ENCODE results near the gene LSP1. TPM values are rescaled to one million over a fixed set of nuclear protein-coding genes. Genes with fewer than 3 reads are reported as not detected.

Gene LSP1
- total RNA-seq, 1 donor from 2014 or later, result 29.5 TPM

- peaks cover 15% of the 10 kb centered on the region for H3K9me3 Mint-ChIP-seq (ENCODE audit: unreplicated experiment)
- DNase-seq (ENCODE audit: extremely low spot score, unreplicated experiment), result no peak
- peaks cover 3% of the 10 kb centered on the region for H3K27me3 Mint-ChIP-seq (ENCODE audit: unreplicated experiment)
- H3K36me3 Mint-ChIP-seq (ENCODE audit: unreplicated experiment), result peaks cover 7% of the 10 kb centered on the region
- TF ChIP-seq CTCF (IDR thresholded peaks at IDR 0.05), result no peak
- no peak overlapping the region for H3K4me3 Mint-ChIP-seq (ENCODE audit: unreplicated experiment)
- H3K4me1 Mint-ChIP-seq (ENCODE audit: unreplicated experiment), result peaks cover 29% of the 10 kb centered on the region
- H3K27ac Mint-ChIP-seq (ENCODE audit: unreplicated experiment), result no peak overlapping the region
These were observed 37.1 kb upstream of the LSP1 start for GRCh38 chr11:1815751-1816150.

GRCh38 chr11:1817000-1817399 is 35.9 kb upstream of the LSP1 start:
- Mint-ChIP-seq H3K4me3 (ENCODE audit: unreplicated experiment) (no peak overlapping the region), H3K27ac (ENCODE audit: unreplicated experiment) (no peak overlapping the region), H3K9me3 (ENCODE audit: unreplicated experiment) (peaks cover 15% of the 10 kb centered on the region), H3K27me3 (ENCODE audit: unreplicated experiment) (peaks cover 3% of the 10 kb centered on the region), H3K36me3 (ENCODE audit: unreplicated experiment) (peaks cover 7% of the 10 kb centered on the region), H3K4me1 (ENCODE audit: unreplicated experiment) (peaks cover 40% of the 10 kb centered on the region)
- TF ChIP-seq CTCF (IDR thresholded peaks at IDR 0.05), result no peak
- no peak for DNase-seq (ENCODE audit: extremely low spot score, unreplicated experiment)

GRCh38 chr11:1817511-1817910 is 35.4 kb upstream of the LSP1 start:
- Mint-ChIP-seq H3K4me3 (ENCODE audit: unreplicated experiment) (no peak overlapping the region), H3K4me1 (ENCODE audit: unreplicated experiment) (peaks cover 40% of the 10 kb centered on the region), H3K36me3 (ENCODE audit: unreplicated experiment) (peaks cover 4% of the 10 kb centered on the region), H3K9me3 (ENCODE audit: unreplicated experiment) (peaks cover 10% of the 10 kb centered on the region), H3K27me3 (ENCODE audit: unreplicated experiment) (no peaks in the 10 kb centered on the region), H3K27ac (ENCODE audit: unreplicated experiment) (no peak overlapping the region)
- DNase-seq (ENCODE audit: extremely low spot score, unreplicated experiment), result no peak
- TF ChIP-seq CTCF (IDR thresholded peaks at IDR 0.05), result no peak

GRCh38 chr11:1819074-1819473 is 33.8 kb upstream of the LSP1 start:
- Mint-ChIP-seq H3K27ac (ENCODE audit: unreplicated experiment) (no peak overlapping the region), H3K4me1 (ENCODE audit: unreplicated experiment) (peaks cover 46% of the 10 kb centered on the region), H3K4me3 (ENCODE audit: unreplicated experiment) (no peak overlapping the region), H3K36me3 (ENCODE audit: unreplicated experiment) (no peaks in the 10 kb centered on the region), H3K9me3 (ENCODE audit: unreplicated experiment) (peaks cover 4% of the 10 kb centered on the region), H3K27me3 (ENCODE audit: unreplicated experiment) (no peaks in the 10 kb centered on the region)
- no peak for DNase-seq (ENCODE audit: extremely low spot score, unreplicated experiment)
- no peak for TF ChIP-seq CTCF (IDR thresholded peaks at IDR 0.05)

- H3K27me3 Mint-ChIP-seq (ENCODE audit: unreplicated experiment), result no peaks in the 10 kb centered on the region
- peaks cover 4% of the 10 kb centered on the region for H3K9me3 Mint-ChIP-seq (ENCODE audit: unreplicated experiment)
- peaks cover 40% of the 10 kb centered on the region for H3K4me1 Mint-ChIP-seq (ENCODE audit: unreplicated experiment)
- no peak overlapping the region for H3K4me3 Mint-ChIP-seq (ENCODE audit: unreplicated experiment)
- TF ChIP-seq CTCF (IDR thresholded peaks at IDR 0.05), result no peak
- H3K27ac Mint-ChIP-seq (ENCODE audit: unreplicated experiment), result peak overlapping the region; percentile 65
- no peak for DNase-seq (ENCODE audit: extremely low spot score, unreplicated experiment)
- no peaks in the 10 kb centered on the region for H3K36me3 Mint-ChIP-seq (ENCODE audit: unreplicated experiment)
These were observed 32.2 kb upstream of the LSP1 start for GRCh38 chr11:1820463-1821325.
